ENCODE data around the gene SAA1.
"Not testable (repeated sequence)": the region's sequence is repeated elsewhere in the genome, so short reads cannot be mapped to it uniquely, and the experiment has no call there.

The SAA1 gene

DNA sequence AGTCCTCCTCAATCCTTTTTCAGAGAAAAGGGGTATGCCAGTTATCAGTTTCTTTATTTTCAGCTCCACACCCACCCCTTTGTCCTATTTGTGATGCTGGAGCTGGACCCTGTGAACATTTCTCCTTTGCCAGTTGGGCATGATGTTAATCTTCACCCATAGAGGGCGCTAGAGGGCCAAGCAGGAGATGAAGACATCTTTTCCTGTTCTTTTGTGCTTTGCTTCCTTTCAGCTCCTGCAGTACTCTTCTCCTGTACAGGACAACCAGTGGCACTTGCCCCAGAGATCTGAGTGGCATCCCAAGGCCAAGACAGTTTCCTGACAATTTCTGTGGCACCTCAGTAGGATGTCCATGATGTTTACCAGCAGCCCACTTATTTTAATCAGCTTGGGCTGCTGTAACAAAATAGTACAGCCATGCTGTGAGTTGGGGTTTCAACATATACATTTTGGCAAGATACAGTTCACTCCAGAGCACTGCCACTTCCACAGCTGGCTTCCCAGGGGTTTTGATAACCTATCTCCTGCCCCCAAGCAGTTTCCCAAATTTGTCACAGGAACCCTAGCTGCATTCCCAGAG, 22.2 kb upstream of the SAA1 start:
- H3K4me1 Mint-ChIP-seq: peaks cover 18% of the 10 kb centered on the region
- H3K4me3 Mint-ChIP-seq: no peak overlapping the region
- DNase-seq (ENCODE audit: low spot score in 2 of 2) (peak; percentile 48 to 64), ATAC-seq (replicated peaks; ENCODE audit: extremely low read depth, poor library complexity, severe bottlenecking) (no peak)
- no peak overlapping the region for H3K27ac Mint-ChIP-seq (ENCODE audit: low read depth)
- peaks cover 3% of the 10 kb centered on the region for H3K36me3 Mint-ChIP-seq (ENCODE audit: insufficient read depth)
- peaks cover 23% of the 10 kb centered on the region for H3K27me3 Mint-ChIP-seq
- no peaks in the 10 kb centered on the region for H3K9me3 Mint-ChIP-seq

DNA sequence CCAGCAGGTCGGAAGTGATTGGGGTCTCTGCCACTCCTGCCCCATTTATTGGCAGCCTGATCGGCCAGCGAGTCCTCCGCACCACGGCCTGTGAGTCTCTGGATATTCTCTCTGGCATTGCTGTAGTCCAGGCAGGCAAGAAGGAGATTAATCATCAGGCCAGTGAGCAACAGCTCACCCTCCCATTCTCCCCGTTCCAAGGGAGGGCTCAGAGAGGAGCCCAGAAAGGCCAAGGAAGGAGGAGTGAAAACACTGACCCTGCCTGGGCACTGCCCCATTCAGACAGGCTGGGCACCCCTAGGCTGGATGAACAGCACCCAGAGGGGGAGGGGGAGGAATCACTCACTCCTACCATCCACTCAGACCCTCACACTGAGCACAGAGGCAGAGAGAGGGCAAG, 20.7 kb upstream of the SAA1 start:
- H3K36me3 Mint-ChIP-seq (ENCODE audit: insufficient read depth): peaks cover 3% of the 10 kb centered on the region
- DNase-seq (ENCODE audit: low spot score in 2 of 2) (no peak), ATAC-seq (replicated peaks; ENCODE audit: extremely low read depth, poor library complexity, severe bottlenecking) (no peak)
- peaks cover 8% of the 10 kb centered on the region for H3K27me3 Mint-ChIP-seq
- H3K4me3 Mint-ChIP-seq: no peak overlapping the region
- peaks cover 18% of the 10 kb centered on the region for H3K4me1 Mint-ChIP-seq
- no peaks in the 10 kb centered on the region for H3K9me3 Mint-ChIP-seq
- H3K27ac Mint-ChIP-seq (ENCODE audit: low read depth): no peak overlapping the region

DNA sequence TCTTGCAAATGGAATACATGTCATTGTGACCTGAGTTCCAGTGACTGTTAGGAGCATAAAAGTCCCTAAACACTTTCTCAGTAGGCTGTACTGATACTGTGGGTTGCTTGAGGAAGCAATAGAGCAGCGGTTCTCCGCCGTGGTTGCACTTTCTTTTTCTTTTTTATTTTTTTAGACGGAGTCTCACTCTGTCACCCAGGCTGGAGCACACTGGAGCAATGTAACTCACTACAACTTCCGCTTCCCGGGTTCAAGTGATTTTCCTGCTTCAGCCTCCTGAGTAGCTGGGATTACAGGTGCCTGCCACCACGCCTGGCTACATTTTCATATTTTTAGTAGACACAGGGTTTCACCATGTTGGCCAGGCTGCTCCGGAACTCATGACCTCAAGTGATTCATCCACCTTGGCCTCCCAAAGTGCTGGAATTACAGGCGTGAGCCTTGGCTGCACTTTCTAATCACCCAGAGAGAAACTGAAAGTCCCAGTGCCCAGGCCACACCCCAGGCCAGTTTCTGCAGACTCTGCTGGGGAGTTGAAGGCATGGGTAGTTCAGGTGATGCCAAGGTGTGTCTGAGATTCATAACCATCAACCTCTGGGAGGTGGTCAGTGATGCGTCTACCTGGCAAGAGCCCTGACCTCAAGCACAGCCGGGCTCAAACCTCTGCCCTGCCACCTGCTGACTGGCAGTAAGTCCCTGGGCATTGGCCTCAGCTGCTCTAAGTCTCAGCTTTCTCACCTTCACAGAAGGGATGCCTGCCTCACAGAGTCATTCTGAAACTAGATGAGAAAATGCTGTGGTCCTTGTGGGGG, 19.5 kb upstream of the SAA1 start:
- H3K9me3 Mint-ChIP-seq; H3K27me3 Mint-ChIP-seq; DNase-seq (ENCODE audit: low spot score in 2 of 2); H3K36me3 Mint-ChIP-seq (ENCODE audit: insufficient read depth): not testable (repeated sequence)
- Mint-ChIP-seq H3K4me1 (peaks cover 18% of the 10 kb centered on the region), H3K4me3 (peak overlapping the region; percentile 79), H3K27ac (ENCODE audit: low read depth) (peak overlapping the region; percentile 92)
- peak; percentile 83 for ATAC-seq (replicated peaks; ENCODE audit: extremely low read depth, poor library complexity, severe bottlenecking)

DNA sequence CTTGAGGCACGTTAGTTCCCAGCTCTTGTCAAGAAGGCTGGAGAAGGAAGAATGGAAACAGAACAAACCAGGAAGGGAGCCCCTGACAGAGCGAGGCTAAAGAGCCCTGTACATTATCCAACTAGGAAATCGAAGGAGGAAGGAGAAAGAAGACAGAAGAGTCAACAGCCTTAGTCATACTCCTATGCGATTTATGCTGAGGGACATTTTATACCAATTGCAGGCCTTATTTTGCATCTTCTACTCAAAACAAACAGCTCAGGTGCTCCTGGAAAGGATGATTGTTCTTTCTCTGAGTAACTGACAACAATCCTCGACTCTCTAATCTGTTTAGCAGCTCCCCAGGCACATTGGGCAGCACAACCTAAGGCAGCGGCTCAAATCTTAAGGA, 18.9 kb upstream of the SAA1 start:
- not testable (repeated sequence) for H3K9me3 Mint-ChIP-seq; DNase-seq (ENCODE audit: low spot score in 2 of 2); H3K36me3 Mint-ChIP-seq (ENCODE audit: insufficient read depth); H3K27me3 Mint-ChIP-seq; ATAC-seq (replicated peaks; ENCODE audit: extremely low read depth, poor library complexity, severe bottlenecking)
- Mint-ChIP-seq H3K27ac (ENCODE audit: low read depth) (peak overlapping the region; percentile 92), H3K4me3 (peak overlapping the region; percentile 79), H3K4me1 (peaks cover 18% of the 10 kb centered on the region)

DNA sequence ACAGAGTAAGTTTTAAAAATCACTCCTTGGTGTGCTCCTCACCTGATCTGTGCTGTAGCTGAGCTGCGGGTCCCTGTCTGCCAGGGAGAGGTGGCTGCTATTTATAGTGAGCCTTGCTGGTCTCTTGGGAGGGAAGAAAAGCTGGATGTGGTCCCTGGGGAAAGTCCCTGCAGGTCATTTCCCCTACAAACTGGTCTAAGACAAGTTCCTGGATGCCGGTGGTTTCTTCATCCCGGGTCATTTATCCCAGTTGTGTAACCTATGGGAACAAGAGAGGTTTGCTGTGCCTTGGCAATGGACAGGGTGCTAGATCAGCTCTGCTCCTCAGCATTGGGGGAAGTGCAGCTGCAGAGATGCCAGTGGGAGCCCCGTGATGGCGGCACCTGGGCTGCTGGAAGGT, 17.5 kb upstream of the SAA1 start, which contains the start of gene SAA2:
Gene SAA2 (minus strand): TSS at position 108 of the 400 bp plus-strand sequence. CDS start 657 bp downstream, outside the sequence.
- Mint-ChIP-seq H3K27me3 (no peaks in the 10 kb centered on the region), H3K27ac (ENCODE audit: low read depth) (no peak within 1 kb of the TSS), H3K4me3 (no peak within 1 kb of the TSS), H3K36me3 (ENCODE audit: insufficient read depth) (peaks cover 2% of the 10 kb centered on the region), H3K4me1 (peaks cover 18% of the 10 kb centered on the region), H3K9me3 (no peaks in the 10 kb centered on the region)
- ATAC-seq (replicated peaks; ENCODE audit: extremely low read depth, poor library complexity, severe bottlenecking) (no peak), DNase-seq (ENCODE audit: low spot score in 2 of 2) (no peak)

DNA sequence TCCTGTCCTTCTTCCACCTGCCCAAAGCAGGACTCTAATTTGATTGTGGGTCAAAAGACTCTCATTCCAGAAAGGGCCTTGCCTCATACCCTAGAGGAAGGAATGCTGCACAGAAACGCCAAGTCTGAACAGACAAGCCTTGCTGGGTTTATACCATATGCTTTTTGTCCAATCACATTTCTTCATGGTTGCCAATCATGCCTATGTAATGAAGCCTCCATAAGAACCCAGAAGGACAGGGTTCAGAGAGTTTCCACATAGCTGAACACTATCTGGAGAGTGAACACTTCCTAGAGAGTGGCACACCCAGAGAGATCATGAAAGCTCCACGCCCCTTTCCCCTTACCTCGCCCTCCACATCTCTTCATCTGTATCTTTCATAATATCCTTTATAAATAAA, 12.8 kb upstream of the SAA1 start:
- no peak for ATAC-seq (replicated peaks; ENCODE audit: extremely low read depth, poor library complexity, severe bottlenecking)
- Mint-ChIP-seq H3K4me1 (no peaks in the 10 kb centered on the region), H3K27ac (ENCODE audit: low read depth) (no peak overlapping the region), H3K36me3 (ENCODE audit: insufficient read depth) (no peaks in the 10 kb centered on the region), H3K27me3 (no peaks in the 10 kb centered on the region), H3K9me3 (no peaks in the 10 kb centered on the region), H3K4me3 (no peak overlapping the region)
- DNase-seq (ENCODE audit: low spot score in 2 of 2): no peak

DNA sequence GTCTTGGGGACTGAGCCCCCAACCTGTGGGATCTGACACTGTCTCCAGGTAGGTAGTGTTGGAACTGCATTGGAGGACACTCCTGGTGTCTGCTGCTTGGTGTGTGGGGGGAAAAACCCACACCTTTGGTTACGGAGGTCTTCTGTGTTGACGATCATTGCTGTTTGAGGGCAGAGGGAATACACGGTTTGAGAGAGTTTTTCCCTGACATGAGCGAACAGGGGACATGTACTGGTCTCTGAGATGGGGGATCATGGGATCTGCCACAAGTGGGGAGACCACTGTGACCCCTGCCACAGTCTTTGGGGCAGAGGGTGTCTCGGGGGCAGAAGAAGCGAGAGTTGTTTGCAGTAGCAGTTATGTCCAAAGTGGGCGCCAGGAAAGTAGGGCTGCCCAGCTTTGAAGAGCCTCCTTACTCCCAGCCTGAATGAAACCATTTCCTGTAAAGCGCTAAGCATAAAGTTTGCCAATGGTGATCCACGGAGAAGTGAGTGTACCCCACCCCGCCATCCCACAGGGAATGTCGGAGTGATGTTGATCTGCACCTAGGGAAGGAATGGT, 12.2 kb upstream of the SAA1 start:
- no peaks in the 10 kb centered on the region for H3K9me3 Mint-ChIP-seq
- ATAC-seq (replicated peaks; ENCODE audit: extremely low read depth, poor library complexity, severe bottlenecking): no peak

DNA sequence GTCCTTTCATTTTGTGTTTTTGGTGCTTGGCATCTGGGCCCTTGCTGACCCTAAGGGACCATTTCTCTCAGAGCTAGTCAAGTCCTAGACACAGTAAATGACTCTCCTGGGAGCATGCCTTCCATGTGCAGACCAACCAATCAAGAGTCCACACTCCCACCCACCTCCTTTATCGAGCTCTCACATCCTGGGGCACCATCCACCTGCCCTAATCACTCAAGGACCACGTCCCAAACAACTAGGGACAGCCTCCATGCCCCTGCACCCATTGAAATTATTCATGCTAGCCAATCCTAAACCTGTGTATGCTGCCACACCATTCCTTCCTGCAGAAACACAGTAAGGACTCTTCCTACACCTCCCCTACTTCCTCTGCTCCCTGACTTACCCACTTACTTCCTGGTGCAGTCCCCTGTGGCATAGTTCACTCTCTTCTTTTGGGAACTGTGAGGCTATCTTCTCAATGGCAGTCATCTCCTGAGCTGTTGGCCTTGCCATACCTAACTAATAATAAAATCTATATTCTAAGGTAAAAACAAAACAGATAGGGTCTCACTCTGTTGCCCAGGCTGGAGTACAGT, 11.2 kb upstream of the SAA1 start:
- H3K4me3 Mint-ChIP-seq: no peak overlapping the region
- H3K36me3 Mint-ChIP-seq (ENCODE audit: insufficient read depth): no peaks in the 10 kb centered on the region
- ATAC-seq (replicated peaks; ENCODE audit: extremely low read depth, poor library complexity, severe bottlenecking) (no peak), DNase-seq (ENCODE audit: low spot score in 2 of 2) (no peak)
- no peaks in the 10 kb centered on the region for H3K4me1 Mint-ChIP-seq
- no peak overlapping the region for H3K27ac Mint-ChIP-seq (ENCODE audit: low read depth)
- no peaks in the 10 kb centered on the region for H3K27me3 Mint-ChIP-seq
- H3K9me3 Mint-ChIP-seq: no peaks in the 10 kb centered on the region

More for the DNA sequence above, 12.2 kb upstream of the SAA1 start:
- Mint-ChIP-seq H3K36me3 (ENCODE audit: insufficient read depth) (no peaks in the 10 kb centered on the region), H3K27me3 (no peaks in the 10 kb centered on the region), H3K4me1 (no peaks in the 10 kb centered on the region), H3K4me3 (no peak overlapping the region), H3K27ac (ENCODE audit: low read depth) (no peak overlapping the region)
- no peak for DNase-seq (ENCODE audit: low spot score in 2 of 2)

DNA sequence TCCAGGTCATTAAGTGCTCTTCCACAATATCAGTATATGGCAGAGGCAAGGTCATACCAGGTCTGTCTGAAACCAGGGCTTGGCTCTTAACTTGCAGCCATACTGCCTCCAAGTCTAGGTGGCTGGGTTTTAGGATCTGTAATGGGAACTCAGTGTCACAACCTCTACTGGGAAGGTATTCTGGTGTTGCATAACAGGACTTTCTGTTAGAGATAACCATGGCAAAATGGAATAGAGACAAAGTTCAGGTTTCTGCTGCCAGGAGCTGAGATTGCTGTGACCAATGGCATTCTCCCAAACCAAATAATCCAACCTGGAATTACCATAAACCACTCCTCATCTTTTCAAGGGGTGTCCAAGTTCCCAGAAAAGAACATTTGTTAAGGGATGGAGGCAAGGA, 6.8 kb upstream of the SAA1 start:
- Mint-ChIP-seq H3K27ac (ENCODE audit: low read depth) (no peak overlapping the region), H3K4me1 (no peaks in the 10 kb centered on the region)

DNA sequence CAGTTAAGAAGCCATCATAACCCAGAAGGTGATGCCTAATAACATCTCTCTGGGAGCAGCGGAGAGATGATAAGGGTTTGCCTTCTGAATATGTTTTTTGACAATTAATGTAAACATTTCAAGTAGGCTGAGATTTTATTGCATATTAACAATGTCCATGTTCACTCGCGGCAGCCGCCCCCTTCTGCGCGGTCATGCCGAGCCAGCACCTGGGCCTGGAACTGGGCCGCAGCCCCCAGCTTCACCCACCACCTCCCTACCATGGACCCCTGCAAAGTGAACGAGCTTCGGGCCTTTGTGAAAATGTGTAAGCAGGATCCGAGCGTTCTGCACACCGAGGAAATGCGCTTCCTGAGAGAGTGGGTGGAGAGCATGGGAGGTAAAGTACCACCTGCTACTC, 4.3 kb upstream of the SAA1 start:
- no peaks in the 10 kb centered on the region for H3K27me3 Mint-ChIP-seq
- H3K9me3 Mint-ChIP-seq: no peaks in the 10 kb centered on the region
- peaks cover 6% of the 10 kb centered on the region for H3K4me1 Mint-ChIP-seq
- no peak overlapping the region for H3K4me3 Mint-ChIP-seq
- no peaks in the 10 kb centered on the region for H3K36me3 Mint-ChIP-seq (ENCODE audit: insufficient read depth)
- no peak overlapping the region for H3K27ac Mint-ChIP-seq (ENCODE audit: low read depth)
- DNase-seq (ENCODE audit: low spot score in 2 of 2) (no peak), ATAC-seq (replicated peaks; ENCODE audit: extremely low read depth, poor library complexity, severe bottlenecking) (no peak)

More for the DNA sequence above, 6.8 kb upstream of the SAA1 start:
- Mint-ChIP-seq H3K9me3 (no peaks in the 10 kb centered on the region), H3K4me3 (no peak overlapping the region), H3K27me3 (no peaks in the 10 kb centered on the region), H3K36me3 (ENCODE audit: insufficient read depth) (no peaks in the 10 kb centered on the region)
- ATAC-seq (replicated peaks; ENCODE audit: extremely low read depth, poor library complexity, severe bottlenecking) (no peak), DNase-seq (ENCODE audit: low spot score in 2 of 2) (no peak)

DNA sequence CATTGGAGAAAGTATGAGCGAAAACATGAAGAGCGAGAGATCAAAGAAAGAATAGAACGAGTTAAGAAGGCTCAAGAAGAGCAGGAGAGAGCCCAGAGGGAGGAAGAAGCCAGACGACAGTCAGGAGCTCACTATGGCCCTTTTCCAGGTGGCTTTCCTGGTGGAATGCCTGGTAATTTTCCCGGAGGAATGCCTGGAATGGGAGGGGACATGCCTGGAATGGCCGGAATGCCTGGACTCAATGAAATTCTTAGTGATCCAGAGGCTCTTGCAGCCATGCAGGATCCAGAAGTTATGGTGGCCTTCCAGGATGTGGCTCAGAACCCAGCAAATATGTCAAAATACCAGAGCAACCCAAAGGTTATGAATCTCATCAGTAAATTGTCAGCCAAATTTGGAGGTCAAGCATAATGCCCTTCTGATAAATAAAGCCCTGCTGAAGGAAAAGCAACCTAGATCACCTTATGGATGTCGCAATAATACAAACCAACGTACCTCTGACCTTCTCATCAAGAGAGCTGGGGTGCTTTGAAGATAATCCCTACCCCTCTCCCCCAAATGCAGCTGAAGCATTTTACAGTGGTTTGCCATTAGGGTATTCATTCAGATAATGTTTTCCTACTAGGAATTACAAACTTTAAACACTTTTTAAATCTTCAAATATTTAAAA, 3.2 kb upstream of the SAA1 start:
- not testable (repeated sequence) for H3K27ac Mint-ChIP-seq (ENCODE audit: low read depth); H3K4me3 Mint-ChIP-seq; ATAC-seq (replicated peaks; ENCODE audit: extremely low read depth, poor library complexity, severe bottlenecking); DNase-seq (ENCODE audit: low spot score in 2 of 2); H3K9me3 Mint-ChIP-seq; H3K27me3 Mint-ChIP-seq; H3K36me3 Mint-ChIP-seq (ENCODE audit: insufficient read depth)
- peaks cover 10% of the 10 kb centered on the region for H3K4me1 Mint-ChIP-seq

DNA sequence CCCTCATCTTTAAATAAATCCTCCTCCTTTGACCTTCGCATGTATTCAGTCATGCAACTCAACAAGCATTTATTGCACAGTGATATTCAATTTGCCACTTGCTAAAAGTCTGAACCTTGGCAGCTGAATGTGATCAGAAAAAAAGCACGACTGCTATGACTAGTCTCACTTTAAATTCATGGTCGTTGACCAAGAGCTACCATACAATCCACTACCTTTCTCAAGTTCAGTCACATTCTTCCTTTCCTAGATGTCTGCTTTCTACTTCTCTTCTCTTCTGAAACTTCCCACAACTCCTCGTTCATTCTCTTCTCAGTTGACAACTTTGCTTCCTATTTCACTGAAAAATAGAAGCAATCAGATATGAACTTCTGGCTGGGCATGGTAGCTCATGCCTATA, 2.0 kb upstream of the SAA1 start:
- H3K27ac Mint-ChIP-seq (ENCODE audit: low read depth): peak overlapping the region; percentile 16
- H3K36me3 Mint-ChIP-seq (ENCODE audit: insufficient read depth): no peaks in the 10 kb centered on the region
- no peaks in the 10 kb centered on the region for H3K9me3 Mint-ChIP-seq
- no peak overlapping the region for H3K4me3 Mint-ChIP-seq
- no peaks in the 10 kb centered on the region for H3K27me3 Mint-ChIP-seq
- no peak for ATAC-seq (replicated peaks; ENCODE audit: extremely low read depth, poor library complexity, severe bottlenecking)
- no peak for DNase-seq (ENCODE audit: low spot score in 2 of 2)
- peaks cover 14% of the 10 kb centered on the region for H3K4me1 Mint-ChIP-seq

All from central memory CD8-positive, alpha-beta T cell (primary cell).